Fibroblast of villous mesenchyme (primary cell): ENCODE measurements around the gene CYP17A1. TPM values are rescaled to one million over a fixed set of nuclear protein-coding genes. Genes with fewer than 3 reads are reported as not detected.
"Not testable (repeated sequence)": the region's sequence is repeated elsewhere in the genome, so short reads cannot be mapped to it uniquely, and the experiment has no call there.

ENCODE experiments used
- DNase-seq: peaks from one replicate; pipeline ENCODE4 v3.0.0-alpha.2; 2010; ENCODE audit warnings: low read depth
- H3K4me3 ChIP-seq: 2 replicates; pipeline ENCODE4 v1.5.1; 2011; ENCODE audit warnings: low read depth, mild to moderate bottlenecking, low read length
- total RNA-seq: library from RNA; depleted of rRNA; stranded (reverse); fragments of >200 nt; gene quantifications from 2 replicates; pipeline ENCODE4 v1.2.3, GENCODE V29; 2012
- TF ChIP-seq, protein P1 (sequence below): IDR thresholded peaks from 2 replicates; pipeline ENCODE4 v1.5.1; 2012; ENCODE audit warnings: low read depth, mild to moderate bottlenecking, low read length; ENCODE audit not compliant: insufficient read depth

Gene CYP17A1
- total RNA-seq, 1 donor, result not detected

DNA sequence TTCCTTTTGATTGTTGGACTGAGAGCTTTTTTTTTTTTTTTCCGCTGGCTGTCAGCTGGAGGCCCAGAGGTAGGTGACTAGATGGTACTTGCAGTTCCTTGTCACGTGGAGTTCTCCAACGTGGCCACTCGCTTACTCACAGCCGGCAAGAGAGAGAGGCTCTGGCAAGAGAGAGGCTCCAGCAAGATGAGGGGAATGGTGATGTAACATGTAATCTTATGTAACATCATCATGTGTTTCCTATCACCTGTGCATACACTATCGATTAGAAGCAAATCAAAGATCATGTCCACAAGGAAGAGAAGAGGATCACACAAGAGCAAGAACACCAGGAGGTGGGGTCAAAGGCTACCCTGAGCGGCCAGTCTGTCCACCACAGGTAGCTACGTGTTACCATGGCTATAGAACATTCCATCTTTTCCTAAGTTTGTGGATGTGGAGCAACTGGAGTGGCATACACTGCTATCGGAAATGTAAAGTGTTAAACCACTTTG, 12.9 kb upstream of the CYP17A1 start:
- no peak for DNase-seq
- TF ChIP-seq, protein P1, sequence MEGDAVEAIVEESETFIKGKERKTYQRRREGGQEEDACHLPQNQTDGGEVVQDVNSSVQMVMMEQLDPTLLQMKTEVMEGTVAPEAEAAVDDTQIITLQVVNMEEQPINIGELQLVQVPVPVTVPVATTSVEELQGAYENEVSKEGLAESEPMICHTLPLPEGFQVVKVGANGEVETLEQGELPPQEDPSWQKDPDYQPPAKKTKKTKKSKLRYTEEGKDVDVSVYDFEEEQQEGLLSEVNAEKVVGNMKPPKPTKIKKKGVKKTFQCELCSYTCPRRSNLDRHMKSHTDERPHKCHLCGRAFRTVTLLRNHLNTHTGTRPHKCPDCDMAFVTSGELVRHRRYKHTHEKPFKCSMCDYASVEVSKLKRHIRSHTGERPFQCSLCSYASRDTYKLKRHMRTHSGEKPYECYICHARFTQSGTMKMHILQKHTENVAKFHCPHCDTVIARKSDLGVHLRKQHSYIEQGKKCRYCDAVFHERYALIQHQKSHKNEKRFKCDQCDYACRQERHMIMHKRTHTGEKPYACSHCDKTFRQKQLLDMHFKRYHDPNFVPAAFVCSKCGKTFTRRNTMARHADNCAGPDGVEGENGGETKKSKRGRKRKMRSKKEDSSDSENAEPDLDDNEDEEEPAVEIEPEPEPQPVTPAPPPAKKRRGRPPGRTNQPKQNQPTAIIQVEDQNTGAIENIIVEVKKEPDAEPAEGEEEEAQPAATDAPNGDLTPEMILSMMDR, result no peak
- H3K4me3 ChIP-seq, result no peak overlapping the region

DNA sequence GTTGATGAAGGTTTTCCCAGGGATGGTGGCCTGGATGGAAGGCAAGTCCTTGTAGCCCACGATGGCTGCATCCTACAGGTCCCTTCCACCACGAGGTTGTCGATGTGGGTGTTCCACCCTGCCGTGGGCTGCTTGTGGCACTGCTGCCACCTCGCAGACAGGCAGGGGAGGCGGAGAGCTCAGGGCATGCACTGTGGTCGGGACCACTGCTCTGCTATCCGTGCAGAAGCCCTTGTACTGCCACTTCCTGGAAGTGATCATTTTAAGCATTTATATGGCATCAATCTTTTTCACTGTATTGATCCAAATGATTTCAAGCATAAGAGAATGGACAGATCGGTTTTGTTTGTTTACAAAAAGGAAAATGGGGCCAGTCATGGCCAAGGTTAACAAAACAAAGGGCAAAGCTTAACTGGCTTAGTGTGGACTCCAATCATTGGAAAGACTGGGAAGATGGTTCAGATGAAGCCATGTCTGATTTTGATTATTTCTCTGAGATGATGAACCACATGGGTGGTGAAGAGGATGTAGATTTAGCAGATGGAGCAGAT, 8.2 kb upstream of the CYP17A1 start:
- no peak overlapping the region for H3K4me3 ChIP-seq
- DNase-seq, result no peak
- TF ChIP-seq, protein P1, result no peak

DNA sequence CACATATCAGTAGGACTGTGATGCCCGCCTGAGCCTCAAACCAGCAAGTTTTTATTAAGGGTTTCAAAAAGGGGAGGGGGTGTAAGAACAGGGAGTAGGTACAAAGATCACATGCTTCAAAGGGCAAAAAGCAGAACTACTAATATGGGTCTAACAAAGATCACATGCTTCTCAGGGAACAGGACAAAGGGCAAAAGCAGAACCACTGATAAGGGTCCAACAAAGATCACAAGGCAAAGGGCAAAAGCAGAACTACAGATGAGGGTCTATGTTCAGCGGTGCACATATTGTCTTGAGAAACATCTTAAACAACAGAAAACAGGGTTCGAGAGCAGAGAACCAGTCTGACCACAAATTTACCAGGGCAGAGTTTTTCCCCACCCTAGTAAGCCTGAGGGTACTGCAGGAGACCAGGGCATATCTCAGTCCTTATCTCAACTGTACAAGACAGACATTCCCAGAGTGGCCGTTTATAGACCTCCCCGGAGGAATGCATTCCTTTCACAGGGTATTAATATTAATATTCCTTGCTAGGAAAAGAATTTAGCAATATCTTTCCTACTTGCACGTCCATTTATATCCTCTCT, 7.1 kb upstream of the CYP17A1 start:
- H3K4me3 ChIP-seq, DNase-seq: not testable (repeated sequence)

DNA sequence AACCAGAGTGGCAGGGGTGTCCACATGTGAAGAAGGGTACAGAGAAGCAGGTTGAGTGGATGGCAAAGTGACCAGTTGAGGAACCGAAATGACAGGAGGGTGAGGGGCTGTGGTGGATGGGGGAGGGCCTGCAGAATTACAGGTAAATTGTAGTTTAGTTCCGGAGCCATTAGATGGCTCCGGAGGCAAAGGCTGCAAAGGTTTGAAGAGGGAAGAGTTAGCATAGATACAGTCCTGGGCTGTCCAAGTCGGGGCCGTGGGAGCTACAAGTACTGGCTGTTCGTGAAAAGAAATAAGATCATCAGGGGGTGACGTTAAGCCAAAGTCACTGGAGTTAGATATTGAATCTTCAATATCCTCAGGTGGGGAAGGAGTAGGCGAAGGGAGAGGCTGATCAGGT, 5.9 kb upstream of the CYP17A1 start:
- DNase-seq, H3K4me3 ChIP-seq: not testable (repeated sequence)

DNA sequence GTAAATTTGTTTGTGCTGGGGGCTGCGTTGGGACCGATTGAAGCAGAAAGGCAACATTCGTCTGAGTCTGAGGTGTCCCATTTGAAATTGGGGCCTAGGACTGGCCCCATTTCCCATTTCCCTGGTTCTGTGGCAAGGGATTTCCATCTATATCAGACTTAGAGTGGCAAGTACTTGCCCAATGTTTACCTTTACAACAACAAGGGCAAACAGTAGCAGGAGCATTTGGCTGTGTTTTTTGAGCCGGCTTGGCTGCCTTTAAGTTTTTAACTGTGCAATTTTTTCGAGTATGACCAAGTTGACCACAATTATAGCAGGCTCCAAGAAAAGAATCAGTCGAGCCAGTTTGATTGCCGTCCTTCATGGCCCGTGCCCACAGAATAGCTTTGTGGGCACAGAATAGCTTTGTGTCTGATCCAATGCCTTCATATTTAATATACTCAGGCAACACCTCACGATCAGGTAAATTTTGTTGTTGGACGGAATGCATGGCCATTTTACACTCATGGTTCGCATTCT, 4.7 kb upstream of the CYP17A1 start:
- TF ChIP-seq, protein P1, result no peak
- H3K4me3 ChIP-seq, result no peak overlapping the region
- DNase-seq, result no peak

DNA sequence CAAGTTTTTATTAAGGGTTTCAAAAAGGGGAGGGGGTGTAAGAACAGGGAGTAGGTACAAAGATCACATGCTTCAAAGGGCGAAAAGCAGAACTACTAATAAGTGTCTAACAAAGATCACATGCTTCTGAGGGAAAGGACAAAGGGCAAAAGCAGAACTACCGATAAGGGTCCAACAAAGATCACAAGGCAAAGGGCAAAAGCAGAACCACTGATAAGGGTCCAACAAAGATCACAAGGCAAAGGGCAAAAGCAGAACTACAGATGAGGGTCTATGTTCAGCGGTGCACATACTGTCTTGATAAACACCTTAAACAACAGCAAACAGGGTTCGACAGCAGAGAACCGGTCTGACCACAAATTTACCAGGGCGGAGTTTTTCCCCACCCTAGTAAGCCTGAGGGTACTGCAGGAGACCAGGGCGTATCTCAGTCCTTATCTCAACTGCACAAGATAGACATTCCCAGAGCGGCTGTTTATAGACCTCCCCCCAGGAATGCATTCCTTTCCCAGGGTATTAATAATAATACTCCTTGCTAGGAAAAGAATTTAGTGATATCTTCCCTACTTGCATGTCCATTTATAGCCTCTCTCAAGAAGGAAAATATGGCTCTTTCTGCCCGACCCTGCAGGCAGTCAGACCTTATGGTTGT, 1.2 kb upstream of the CYP17A1 start:
- DNase-seq, H3K4me3 ChIP-seq: not testable (repeated sequence)

DNA sequence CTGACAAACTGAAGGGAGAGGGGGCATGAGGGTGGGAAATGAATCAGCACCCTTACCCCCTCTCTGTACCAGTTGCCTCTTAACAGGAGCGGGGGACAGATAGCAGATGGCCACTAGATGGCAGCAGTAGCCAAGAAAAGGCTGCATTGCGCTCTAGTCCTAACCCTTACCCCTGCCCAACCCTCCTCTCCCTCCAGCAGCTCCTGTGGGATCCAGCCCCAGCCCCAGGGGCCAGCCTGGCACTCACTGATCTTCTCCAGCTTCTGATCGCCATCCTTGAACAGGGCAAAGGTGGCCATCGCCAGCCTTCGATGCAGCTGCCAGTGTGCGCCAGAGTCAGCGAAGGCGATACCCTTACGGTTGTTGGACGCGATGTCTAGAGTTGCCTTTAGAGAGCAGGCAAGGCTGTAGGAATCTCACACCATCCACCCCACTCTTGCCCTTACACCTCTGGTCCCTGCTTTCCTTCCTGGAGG, 2.2 kb downstream of the CYP17A1 start:
- peak; percentile 78 for DNase-seq
- H3K4me3 ChIP-seq, result no peak overlapping the region
- TF ChIP-seq, protein P1, result peak; percentile 90

DNA sequence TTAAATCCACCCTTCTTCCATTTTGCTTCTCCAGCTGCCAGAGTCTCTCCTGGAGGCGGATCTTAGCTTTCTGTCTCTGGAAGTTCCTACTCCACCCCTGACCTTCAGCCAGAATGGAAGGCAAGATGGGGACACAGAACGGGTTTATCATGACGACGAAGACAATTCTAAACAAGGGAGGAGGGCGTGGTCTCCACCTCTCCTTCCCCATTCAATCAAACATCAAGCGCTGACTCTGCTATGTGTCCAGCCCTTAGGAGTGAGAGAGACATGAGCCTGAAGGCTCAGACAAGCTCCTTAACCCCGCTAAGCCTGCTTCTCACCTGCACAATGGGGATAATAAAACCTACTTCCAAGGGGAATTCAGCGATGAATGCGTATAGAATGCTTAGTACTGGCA, 3.1 kb downstream of the CYP17A1 start:
- H3K4me3 ChIP-seq, result no peak overlapping the region
- no peak for DNase-seq
- TF ChIP-seq, protein P1, result no peak
